ENCODE data around the gene MXI1.
"Not testable (repeated sequence)": the region's sequence is repeated elsewhere in the genome, so short reads cannot be mapped to it uniquely, and the experiment has no call there.

The MXI1 gene

DNA sequence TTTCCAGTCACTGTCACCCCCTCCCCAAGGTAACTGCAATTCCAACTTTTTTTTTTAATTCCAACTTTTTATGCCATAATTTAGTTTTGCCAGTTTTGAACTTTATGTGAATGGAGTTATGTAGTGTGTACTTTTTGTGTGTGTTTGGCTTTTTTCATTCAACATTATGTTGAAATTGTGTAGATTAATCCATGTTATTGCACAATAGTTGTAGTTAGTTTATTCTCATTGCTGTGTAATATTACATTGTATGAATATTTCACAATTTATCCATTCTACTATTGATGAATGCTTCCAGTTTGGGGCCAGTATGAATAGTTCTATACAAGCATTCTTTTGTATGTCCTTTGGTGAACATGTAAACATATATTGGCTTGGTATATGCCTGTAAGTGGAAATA is 32.5 kb downstream of the MXI1 start:
- DNase-seq (ENCODE audit: low read depth in 2 of 2): no peak

DNA sequence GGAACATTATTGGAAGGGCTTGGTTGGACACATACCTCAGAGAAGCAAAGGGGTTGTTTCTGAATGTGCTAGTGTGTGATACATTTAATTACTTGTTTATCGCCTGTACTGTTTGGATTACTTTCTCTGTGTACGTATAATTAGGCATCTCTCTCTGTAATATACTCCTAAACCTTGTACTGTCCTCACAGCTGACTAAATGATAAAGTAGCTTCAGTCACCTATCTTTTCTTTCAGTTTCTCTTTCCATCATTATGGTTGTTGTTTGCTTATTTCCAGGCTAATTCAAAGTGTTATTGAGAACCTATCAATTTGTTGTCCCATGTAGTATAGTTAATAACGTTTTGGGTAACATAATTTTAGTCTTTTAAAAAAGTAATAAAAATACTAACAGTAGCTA is 34.0 kb downstream of the MXI1 start:
- DNase-seq (ENCODE audit: low read depth in 2 of 2): no peak

DNA sequence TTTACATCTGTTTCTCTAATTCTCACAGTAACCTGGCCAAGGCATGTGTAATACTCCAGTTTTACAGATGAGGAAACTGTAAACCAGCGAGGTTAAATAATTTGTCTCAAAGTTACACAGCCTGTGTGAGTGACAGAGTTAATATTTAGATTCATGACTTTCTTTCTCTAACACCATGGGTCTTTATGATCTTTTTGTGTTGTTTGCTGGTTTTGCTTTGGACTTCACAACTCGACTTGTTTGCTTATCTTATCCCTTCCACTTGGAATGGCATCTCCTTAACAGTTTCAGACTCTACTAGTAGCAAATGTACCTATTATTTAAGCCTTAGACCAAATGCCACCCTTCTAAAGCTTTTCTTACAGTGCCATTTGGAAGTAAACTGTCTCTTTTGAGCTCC is 34.4 kb downstream of the MXI1 start:
- DNase-seq (ENCODE audit: low read depth in 2 of 2): no peak

DNA sequence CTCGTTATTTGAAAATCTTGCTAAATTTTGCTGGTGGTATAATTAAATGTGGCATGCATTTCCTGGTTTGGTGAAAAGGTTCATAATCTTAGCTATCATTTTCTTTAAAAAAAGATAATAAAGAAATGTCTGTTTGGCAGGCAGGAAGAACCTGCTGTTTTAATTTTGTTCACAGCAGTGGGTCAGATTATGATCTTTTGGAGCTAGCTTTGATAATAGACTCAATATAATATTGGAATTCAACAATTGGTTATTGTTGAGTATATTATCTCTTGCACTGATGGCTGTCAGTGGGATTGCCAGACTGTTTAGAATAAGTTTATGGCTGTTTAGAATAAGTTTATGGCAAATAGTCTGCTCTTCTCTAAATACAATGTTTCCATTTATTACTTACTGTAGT is 35.1 kb downstream of the MXI1 start:
- no peak for DNase-seq (ENCODE audit: low read depth in 2 of 2)

DNA sequence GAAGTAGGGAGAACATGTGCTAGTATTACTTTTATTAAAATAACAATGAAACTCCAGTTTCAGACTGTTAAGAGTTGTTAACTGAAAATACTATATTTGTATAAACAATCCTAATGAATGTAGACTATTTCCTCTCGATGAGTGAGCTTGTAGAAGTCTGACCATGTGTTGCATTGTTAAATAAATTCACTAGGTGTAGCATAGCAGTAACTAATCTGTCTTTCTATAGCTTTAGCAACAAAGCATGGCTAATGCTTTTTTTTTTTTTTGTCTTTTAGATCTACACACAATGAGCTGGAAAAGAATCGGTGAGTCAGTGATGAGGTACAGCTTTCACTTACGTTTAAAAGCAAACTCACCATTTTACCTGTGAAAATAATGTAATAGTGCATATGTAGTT is 37.1 kb downstream of the MXI1 start:
- no peak for DNase-seq (ENCODE audit: low read depth in 2 of 2)

DNA sequence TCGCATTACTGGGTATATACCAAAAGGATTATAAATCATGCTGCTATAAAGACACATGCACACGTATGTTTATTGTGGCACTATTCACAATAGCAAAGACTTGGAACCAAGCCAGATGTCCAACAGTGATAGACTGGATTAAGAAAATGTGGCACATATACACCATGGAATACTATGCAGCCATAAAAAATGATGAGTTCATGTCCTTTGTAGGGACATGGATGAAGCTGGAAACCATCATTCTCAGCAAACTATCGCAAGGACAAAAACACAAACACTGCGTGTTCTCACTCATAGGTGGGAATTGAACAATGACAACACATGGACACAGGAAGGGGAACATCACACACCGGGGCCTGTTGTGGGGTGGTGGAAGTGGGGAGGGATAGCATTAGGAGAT is 40.4 kb downstream of the MXI1 start:
- DNase-seq (ENCODE audit: low read depth in 2 of 2): not testable (repeated sequence)

DNA sequence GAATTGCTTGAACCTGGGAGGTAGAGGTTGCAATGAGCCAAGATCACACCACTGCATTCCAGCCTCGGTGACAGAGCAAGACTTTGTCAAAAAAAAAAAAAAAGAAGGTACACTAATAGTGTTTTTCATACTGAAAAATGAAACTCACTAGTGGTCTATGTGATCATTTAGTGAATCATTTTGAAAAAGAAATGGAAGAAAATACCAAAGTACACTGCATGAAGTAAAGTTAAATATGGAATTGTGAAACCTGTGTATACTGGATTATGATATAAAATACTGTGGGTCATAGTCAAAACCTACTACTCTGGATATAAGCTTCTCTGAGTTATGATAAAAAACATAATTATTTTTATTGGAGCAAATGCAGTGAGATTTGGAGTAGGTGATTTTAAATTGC is 42.1 kb downstream of the MXI1 start:
- DNase-seq (ENCODE audit: low read depth in 2 of 2): not testable (repeated sequence)

DNA sequence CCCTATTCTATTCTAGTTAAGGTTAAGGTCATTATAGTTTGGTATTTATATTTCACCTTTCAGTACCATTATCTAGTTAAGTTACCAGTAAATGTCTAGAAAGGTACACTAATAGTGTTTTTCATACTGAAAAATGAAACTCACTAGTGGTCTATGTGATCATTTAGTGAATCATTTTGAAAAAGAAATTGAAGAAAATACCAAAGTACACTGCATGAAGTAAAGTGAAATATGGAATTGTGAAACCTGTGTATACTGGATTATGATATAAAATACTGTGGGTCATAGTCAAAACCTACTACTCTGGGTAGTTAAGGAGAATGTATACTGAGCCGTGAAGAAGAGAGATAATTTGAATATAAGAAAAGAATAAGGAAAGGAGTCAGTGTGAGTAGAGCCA is 44.0 kb downstream of the MXI1 start:
- DNase-seq (ENCODE audit: low read depth in 2 of 2): not testable (repeated sequence)

DNA sequence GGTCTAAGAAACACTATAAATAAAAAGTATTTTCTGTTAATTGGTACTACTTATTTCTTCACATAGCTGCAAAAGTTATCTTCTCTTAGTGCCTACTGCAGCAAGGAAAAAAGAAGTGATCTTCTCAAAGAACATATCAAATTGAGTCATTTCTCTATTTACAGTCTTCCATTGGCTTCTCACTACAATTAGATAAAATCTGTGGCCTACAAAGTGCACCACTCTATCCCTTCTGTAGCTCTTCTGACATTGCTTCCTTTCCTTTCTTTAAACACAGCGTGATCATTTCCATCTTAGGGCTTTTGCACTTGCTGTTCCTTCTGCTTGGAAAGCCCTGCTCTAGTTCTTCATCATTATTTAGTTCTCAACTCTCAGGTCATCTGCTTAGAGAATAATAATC is 44.7 kb downstream of the MXI1 start:
- DNase-seq (ENCODE audit: low read depth in 2 of 2): no peak

DNA sequence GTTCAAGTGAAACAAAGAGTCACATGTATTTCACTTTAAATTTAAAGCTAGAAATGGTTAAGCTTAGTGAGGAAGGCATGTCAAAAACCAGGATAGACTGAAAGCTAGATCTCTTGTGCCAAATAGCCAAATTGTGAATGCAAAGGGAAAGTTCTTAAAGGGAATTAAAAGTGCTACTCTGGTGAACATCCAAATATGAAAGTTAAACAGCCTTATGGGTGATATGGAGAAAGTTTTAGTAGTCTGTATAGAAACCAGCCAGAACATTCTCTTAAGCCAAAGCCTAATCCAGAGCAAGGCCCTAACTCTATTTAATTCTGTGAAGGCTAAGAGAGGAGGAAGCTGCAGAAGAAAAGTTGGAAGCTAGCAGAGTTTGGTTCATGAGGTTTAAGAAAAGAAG is 47.1 kb downstream of the MXI1 start:
- no peak for DNase-seq (ENCODE audit: low read depth in 2 of 2)

DNA sequence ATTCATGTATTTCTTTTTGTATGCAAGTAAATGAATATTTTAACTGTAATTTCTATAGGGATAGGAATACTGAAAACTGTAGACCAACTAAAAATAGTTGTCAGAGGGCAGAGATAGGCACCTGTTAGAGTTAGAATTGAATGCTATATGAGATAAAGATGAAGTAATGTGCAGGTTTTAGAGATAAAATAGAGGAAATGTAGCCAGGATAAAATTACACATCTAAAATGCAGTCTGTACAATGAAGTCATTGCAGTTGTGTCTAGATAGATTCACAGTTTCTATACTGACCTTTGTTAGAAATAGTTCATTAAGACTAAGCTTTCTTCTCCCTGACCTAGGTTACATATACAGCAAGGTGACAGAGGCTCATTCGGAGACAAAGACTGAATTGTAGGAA is 51.1 kb downstream of the MXI1 start:
- DNase-seq (ENCODE audit: low read depth in 2 of 2): no peak

DNA sequence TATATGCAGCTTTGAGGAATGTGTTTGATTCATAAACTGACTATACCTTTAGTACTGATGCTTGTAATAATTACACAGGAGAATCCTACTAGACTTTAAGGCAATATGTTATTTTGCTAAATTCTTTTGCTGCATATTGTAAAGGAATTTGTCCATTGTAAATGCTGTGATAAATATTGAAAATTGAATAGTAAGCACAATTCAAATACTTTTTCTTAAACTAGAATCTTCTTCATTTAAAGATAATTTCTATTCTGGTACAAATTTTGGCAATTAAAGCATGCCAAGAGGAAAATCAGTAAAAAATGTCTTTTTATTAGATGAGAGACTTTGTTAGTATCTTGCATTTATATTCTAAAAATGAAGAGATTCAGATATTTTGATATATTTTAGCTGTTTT is 51.9 kb downstream of the MXI1 start:
- DNase-seq (ENCODE audit: low read depth in 2 of 2): no peak

DNA sequence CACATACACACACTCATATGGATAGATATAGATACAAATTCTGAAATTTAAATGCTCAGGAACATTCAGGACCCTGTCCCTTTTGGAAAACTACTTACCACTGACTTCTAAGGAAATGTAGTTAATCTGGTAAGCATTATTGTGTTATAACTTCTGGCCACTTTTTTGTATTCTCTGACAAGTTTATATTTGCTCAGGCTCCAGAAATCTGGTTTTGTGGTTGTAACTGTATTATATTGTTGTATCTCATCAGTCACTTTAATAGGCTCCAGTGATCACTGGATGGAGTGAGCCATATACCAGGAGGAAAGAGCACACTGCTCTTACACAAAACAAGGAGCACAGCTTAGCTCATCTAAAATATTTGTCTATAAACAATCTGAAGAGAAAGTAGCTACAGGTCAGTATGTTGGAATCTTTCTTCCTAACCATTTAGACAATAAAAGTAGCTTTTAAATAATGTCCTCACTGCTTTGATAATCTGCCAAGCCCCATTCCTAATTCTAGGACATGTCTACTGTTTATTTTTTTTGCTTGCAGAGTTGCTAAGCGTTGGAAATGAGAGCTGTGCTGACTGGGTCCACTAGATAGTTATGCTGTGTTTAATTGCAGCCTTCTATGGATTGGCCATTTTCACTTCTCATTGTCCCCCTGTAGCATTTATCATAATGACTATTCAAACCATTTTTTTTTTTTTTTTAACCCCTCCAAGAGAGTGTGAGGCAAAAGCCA is 53.5 kb downstream of the MXI1 start:
- DNase-seq (ENCODE audit: low read depth in 2 of 2): no peak

DNA sequence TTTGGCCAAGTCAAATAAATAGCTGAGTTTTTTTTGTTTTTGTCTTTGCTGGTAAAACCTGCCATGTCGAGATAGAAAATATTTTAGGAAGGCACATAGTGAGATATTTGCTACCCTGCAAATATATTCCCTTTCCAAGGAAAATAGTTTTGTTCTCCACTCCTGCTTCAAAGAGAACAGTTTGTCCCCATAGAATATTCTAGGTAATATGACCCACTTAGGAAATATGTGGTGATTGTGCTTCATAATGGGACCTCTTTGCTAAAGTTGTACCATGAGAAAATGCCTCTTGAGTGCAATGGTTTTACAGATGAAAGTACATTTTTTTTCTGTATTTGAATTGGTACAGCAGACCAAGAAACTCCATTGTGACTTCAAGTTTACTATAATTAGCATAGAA is 55.8 kb downstream of the MXI1 start:
- DNase-seq (ENCODE audit: low read depth in 2 of 2): no peak

DNA sequence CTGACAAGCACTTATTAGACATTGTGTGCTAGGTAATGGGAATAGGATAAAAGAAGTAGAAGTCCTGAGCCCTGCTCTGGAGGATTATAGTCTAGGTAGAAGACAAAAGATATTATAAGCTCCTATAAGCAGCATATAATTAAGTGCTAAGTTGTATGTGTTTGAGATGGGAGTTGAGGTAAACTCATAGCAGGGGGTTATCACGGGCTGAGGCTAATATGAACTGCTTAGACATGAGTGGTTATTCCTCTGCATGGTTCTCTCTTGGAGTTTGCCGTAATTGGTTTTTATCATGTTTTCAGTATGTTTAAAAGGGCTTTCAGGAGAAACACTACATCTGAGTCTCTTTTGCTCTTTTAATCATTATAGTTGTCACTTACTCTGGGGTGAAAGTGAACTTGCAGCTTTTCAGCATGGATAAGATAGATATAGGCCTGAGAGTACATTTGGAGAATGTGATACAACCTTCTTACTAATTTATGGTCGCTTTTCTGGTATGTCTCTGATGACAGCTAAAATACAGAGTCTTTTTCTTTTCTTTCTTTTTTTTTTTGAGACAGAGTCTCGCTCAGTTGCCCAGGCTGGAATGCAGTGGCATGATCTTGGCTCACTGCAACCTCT is 58.3 kb downstream of the MXI1 start:
- no peak for DNase-seq (ENCODE audit: low read depth in 2 of 2)

DNA sequence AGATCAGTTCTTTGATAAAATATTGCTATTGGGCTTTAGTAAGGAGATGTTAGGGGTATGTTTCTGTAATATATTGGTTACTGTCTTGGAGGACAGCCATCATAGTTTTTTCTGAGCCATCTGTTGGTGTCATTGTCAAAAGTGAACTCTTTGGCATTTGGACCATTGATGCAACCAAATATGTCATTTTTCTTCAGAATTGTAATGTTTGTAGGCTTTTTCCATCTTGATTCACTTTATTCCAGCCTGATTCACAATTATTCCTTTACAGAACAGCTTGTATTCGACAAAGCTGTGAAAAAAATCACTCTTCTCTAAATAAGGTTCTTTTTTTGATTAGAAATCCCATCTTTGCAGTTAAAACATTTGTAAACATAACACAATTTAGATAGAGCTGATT is 59.9 kb downstream of the MXI1 start:
- DNase-seq (ENCODE audit: low read depth in 2 of 2): no peak

DNA sequence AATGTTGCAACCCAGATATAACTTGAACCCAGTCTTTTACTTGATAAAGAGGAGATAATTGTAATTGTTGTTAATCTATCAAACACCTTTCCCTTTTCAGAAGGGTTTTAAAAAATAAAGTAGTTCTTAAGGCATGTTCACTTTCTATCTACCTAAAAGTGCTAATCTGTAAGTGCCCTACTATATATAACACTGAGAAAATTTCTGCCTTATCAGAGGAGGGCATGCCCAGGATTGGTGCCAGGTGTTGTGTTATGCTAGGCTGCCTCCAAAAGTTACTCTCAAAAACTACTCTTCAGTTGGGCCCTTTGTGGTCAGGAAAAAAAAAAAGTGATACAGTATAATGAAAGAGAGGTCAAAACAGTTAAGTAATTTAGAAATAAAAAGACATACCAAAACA is 61.0 kb downstream of the MXI1 start:
- DNase-seq (ENCODE audit: low read depth in 2 of 2): no peak

DNA sequence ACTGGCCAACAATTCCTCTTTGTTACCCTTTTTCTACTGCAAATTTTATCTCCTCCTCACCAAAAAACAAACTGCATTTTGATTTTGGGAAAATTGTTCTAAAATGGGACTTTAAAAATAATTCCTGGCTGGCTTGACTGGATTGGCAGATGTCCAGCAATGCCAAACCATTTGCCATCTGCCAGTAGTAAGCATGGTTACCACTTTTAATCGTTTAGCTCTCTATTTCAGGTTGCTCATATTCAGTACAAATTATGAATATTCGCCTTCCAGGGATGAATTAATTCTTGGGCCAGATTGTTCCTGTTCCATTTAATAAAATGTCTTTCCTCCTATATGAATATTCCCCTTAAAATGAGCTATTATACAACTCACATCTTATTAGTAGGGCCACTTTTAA is 61.6 kb downstream of the MXI1 start:
- no peak for DNase-seq (ENCODE audit: low read depth in 2 of 2)

DNA sequence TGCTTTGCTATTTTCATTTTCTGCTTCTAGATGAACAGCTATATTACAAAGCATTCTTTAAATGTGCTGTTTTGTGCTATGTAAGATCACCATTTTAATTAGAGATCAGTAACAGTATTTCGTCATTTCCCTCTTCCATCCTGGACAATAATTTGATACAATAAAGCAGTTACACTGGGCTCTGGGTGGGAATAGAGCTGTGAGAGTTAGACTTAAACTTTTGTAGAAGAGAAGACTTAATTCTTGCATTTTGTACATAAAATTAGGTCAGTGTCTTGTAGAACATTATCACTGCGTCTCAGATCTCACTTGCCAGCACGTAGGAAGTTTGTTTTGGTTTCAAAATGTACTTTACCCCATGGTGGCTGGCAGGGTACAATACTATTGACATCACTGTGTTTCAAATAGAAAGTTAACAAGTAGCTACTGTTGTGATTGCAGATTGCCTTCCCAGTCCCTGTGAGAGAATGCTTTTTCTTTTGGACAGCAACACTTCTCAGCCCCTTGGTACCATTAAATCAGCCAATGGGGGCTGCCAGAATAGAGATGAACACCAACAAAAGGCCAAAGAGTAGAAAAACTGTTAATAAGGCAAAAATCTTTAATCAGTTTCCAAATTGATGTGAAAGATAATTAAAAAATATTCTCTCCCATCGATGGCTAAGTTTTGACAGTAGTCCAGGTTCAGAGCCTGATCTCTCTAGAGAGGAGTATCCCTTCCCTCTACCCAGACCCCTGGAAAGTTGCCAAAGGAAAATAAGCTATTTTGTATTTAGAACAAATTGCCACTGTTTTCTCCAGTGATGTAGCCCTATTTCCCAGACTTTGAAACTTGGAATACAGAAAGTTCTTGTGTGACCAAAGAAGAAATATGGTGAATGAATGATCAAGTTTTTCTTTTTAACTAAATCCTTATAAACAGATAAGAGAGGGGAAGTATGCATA is 62.2 kb downstream of the MXI1 start:
- DNase-seq (ENCODE audit: low read depth in 2 of 2): no peak

DNA sequence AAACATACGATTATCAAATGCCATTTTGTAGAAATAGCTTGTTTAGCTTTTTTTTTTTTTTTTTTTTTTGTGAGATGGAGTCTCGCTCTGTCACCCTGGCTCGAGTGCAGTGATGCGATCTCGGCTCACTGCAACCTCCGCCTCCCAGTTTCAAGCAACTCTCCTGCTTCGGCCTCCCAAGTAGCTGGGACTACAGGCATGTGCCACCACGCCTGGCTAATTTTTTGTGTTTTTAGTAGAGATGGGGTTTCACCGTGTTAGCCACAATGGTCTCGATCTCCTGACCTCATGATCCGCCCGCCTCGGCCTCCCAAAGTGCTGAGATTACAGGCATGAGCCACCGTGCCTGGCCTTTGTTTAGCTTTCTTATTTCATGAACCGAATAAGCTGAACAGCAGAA is 65.6 kb downstream of the MXI1 start:
- not testable (repeated sequence) for DNase-seq (ENCODE audit: low read depth in 2 of 2)

DNA sequence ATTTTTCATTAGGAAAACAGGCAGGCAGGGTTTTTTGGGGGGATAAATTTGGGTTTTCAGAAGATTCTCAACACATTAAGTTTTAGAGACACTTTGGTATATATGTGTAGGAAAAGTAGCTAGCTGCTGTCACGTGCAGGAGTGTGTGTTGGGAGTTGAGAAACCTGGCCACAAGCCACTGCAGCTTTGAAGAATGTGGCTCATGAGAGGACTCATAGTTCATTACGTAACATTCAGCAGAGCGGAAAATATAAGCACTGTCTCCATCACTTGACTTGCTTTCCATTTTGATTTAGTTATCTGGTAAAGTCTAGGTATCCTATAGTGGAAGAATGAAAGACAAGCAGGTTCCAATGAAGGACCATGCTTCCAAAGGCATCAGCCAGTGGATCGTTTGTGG is 66.1 kb downstream of the MXI1 start:
- no peak for DNase-seq (ENCODE audit: low read depth in 2 of 2)

DNA sequence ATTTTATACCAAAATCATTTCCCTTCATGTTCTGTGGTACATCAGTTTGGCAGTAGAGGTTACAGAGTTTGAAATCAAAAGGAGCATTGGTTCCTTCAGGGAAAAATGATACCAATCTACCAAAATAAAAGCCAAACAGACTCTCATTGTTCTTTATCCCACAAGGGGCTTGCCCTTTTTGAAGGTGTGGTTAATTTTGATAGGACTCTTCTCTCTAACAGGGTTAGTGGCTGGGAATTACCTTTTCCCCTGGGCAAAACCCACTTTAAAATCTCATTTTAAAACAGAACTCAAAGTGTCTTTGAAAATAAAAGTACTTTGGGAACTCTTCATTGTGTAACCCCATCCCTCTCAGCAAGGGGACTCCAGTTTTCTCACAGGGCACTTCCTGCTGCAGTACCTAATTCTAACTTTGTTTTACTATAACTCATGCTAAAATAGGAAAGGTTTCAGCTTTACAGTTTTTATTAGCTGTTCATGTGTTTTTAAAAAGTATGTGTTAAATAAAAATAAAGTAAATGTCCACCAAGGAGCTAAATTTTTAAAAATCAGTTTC is 66.7 kb downstream of the MXI1 start:
- no peak for DNase-seq (ENCODE audit: low read depth in 2 of 2)

Measured in stimulated activated CD8-positive, alpha-beta memory T cell treated with anti-CD3 and anti-CD28 coated beads, Interleukin-7, amount 100 ng/mL, for 1 hour (primary cell).